ENCODE measurements around the gene MGAT2. TPM values are rescaled to one million over a fixed set of nuclear protein-coding genes. Genes with fewer than 3 reads are reported as not detected.
"Not testable (repeated sequence)": the region's sequence is repeated elsewhere in the genome, so short reads cannot be mapped to it uniquely, and the experiment has no call there.

The MGAT2 gene
- total RNA-seq, 1 experiment from 2014 or later: 51.4 TPM

DNA sequence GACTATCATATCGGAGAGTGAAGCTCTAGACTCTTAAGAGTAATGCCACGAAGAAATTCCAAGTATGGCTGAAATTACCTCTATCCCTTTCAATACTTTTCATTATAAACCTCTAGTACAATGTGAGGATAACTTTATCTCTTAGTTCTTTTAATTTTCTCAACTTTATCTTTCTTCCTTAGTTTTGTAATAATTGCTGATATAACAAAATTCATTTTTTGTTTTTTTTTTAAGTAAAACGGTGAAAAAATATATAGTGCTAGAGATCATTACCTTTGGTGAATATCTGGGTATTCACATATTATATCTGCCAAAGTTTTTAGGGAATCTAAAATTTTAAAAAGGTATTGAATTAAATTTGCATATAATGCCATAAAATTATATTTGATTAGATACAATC lies 33.9 kb downstream of the MGAT2 start:
- CTCF ChIA-PET: interaction anchor here (0.6 kb wide), 1 partner anchor 34 kb away, joined by 3 read pairs; the partner anchor contains the start of gene RPL36AL
- Histone ChIP-seq H3K9me3 (ENCODE audit: control insufficient read depth, insufficient read depth, low read depth, low read length) (no peaks in the 10 kb centered on the region), H3K4me3 (ENCODE audit: low read depth in 2 of 2, low read length in 2 of 2) (no peak overlapping the region), H3K27ac (ENCODE audit: low read length) (no peak overlapping the region), H3K27me3 (ENCODE audit: control insufficient read depth, insufficient read depth, low read length) (no peaks in the 10 kb centered on the region), H3K36me3 (ENCODE audit: control insufficient read depth, insufficient read depth, low read length) (peaks cover 4% of the 10 kb centered on the region; the same call in 1 of the 2 replicates), H3K4me1 (ENCODE audit: control insufficient read depth, insufficient read depth, low read length) (no peaks in the 10 kb centered on the region)
- TF ChIP-seq, protein P1, sequence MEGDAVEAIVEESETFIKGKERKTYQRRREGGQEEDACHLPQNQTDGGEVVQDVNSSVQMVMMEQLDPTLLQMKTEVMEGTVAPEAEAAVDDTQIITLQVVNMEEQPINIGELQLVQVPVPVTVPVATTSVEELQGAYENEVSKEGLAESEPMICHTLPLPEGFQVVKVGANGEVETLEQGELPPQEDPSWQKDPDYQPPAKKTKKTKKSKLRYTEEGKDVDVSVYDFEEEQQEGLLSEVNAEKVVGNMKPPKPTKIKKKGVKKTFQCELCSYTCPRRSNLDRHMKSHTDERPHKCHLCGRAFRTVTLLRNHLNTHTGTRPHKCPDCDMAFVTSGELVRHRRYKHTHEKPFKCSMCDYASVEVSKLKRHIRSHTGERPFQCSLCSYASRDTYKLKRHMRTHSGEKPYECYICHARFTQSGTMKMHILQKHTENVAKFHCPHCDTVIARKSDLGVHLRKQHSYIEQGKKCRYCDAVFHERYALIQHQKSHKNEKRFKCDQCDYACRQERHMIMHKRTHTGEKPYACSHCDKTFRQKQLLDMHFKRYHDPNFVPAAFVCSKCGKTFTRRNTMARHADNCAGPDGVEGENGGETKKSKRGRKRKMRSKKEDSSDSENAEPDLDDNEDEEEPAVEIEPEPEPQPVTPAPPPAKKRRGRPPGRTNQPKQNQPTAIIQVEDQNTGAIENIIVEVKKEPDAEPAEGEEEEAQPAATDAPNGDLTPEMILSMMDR (IDR thresholded peaks at IDR 0.05): no peak
- TF ChIP-seq SIN3A (IDR thresholded peaks at IDR 0.05; ENCODE audit: borderline replicate concordance, insufficient read depth, low read depth, low read length) (no peak), REST (IDR thresholded peaks at IDR 0.05; ENCODE audit: insufficient read depth in 1 of 2, low read depth in 2 of 2, low read length in 1 of 2) (no peak), TCF7L2 (IDR thresholded peaks at IDR 0.05; ENCODE audit: low read depth, low read length) (no peak), POLR2AphosphoS5 (IDR thresholded peaks at IDR 0.05; ENCODE audit: low read depth, low read length) (no peak)
- POLR2A ChIA-PET: no interaction called here
- BruUV-seq (replicated peaks): no TSS peak
- ATAC-seq (no peak), DNase-seq (ENCODE audit: low read depth, low spot score) (no peak)
- intact Hi-C loops (cut with micrococcal nuclease; ENCODE audit: unreplicated experiment) (no loop called here), in situ Hi-C loops (cut with HindIII; ENCODE audit: low pct_unique_long_range_greater_than_20kb, low sequenced_read_pairs) (no loop called here)

- intact Hi-C loops (cut with micrococcal nuclease; ENCODE audit: unreplicated experiment); H3K4me1 ChIP-seq (ENCODE audit: control insufficient read depth, insufficient read depth, low read length); POLR2A ChIA-PET; ATAC-seq; H3K36me3 ChIP-seq (ENCODE audit: control insufficient read depth, insufficient read depth, low read length); DNase-seq (ENCODE audit: low read depth, low spot score); in situ Hi-C loops (cut with HindIII; ENCODE audit: low pct_unique_long_range_greater_than_20kb, low sequenced_read_pairs); H3K27ac ChIP-seq (ENCODE audit: low read length); CTCF ChIA-PET; H3K4me3 ChIP-seq (ENCODE audit: low read depth in 2 of 2, low read length in 2 of 2); H3K9me3 ChIP-seq (ENCODE audit: control insufficient read depth, insufficient read depth, low read depth, low read length); BruUV-seq (replicated peaks); H3K27me3 ChIP-seq (ENCODE audit: control insufficient read depth, insufficient read depth, low read length): not testable (repeated sequence)
Observed at GRCh38 chr14:49657500-49657899, 36.9 kb downstream of the MGAT2 start.

GRCh38 chr14:49659526-49660455 lies 39.2 kb downstream of the MGAT2 start:
- Histone ChIP-seq H3K27ac (ENCODE audit: low read length) (no peak overlapping the region), H3K27me3 (ENCODE audit: control insufficient read depth, insufficient read depth, low read length) (no peaks in the 10 kb centered on the region), H3K9me3 (ENCODE audit: control insufficient read depth, insufficient read depth, low read depth, low read length) (no peaks in the 10 kb centered on the region), H3K4me1 (ENCODE audit: control insufficient read depth, insufficient read depth, low read length) (no peaks in the 10 kb centered on the region), H3K36me3 (ENCODE audit: control insufficient read depth, insufficient read depth, low read length) (peaks cover 2% of the 10 kb centered on the region; the same call in 1 of the 2 replicates), H3K4me3 (ENCODE audit: low read depth in 2 of 2, low read length in 2 of 2) (no peak overlapping the region)
- CTCF ChIA-PET: no interaction called here
- BruUV-seq (replicated peaks): no TSS peak
- TF ChIP-seq SIN3A (IDR thresholded peaks at IDR 0.05; ENCODE audit: borderline replicate concordance, insufficient read depth, low read depth, low read length): no peak
- TF ChIP-seq REST (IDR thresholded peaks at IDR 0.05; ENCODE audit: insufficient read depth in 1 of 2, low read depth in 2 of 2, low read length in 1 of 2): no peak
- TF ChIP-seq TCF7L2 (IDR thresholded peaks at IDR 0.05; ENCODE audit: low read depth, low read length): no peak
- intact Hi-C loops (cut with micrococcal nuclease; ENCODE audit: unreplicated experiment): no loop called here
- DNase-seq (ENCODE audit: low read depth, low spot score) (peak; percentile 65), ATAC-seq (peak; percentile 69; the same call in 1 of the 2 replicates)
- in situ Hi-C loops (cut with HindIII; ENCODE audit: low pct_unique_long_range_greater_than_20kb, low sequenced_read_pairs): no loop called here
- POLR2A ChIA-PET: no interaction called here

Data from Panc1 (cell line).